SK-N-SH (cell line): ENCODE measurements around the gene AXIN2. TPM values are rescaled to one million over a fixed set of nuclear protein-coding genes. Genes with fewer than 3 reads are reported as not detected.

Source experiments
- CTCF ChIA-PET: fragments of 300-600, 350-600 bp; formaldehyde crosslinking; extraction: SDS; loops from one replicate; lab custom pipeline; 2021; lab: Yijun Ruan, JAX
- POLR2A ChIA-PET: fragments of 350-600 bp; sonication (Branson Sonifier 250); formaldehyde crosslinking; extraction: SDS; loops from one replicate; lab custom pipeline; 2020; ENCODE audit warnings: antibody characterized with exemption, inconsistent platforms; lab: Yijun Ruan, JAX
- DNase-seq: peaks from one replicate; pipeline ENCODE4 v3.0.0; 2012
- H2AFZ ChIP-seq: fragments of 200-600 bp; sonication (generic); 2 replicates; pipeline ENCODE4 v1.8.1; 2016; ENCODE audit warnings: antibody characterized with exemption, mild to moderate bottlenecking, low read depth
- H3F3A ChIP-seq: fragments of 200-600 bp; sonication (generic); replicated peaks from 2 replicates; pipeline ENCODE3; 2016; ENCODE audit warnings: antibody characterized with exemption, mild to moderate bottlenecking; ENCODE audit not compliant: insufficient read depth
- H3K27ac ChIP-seq, 2 experiments: fragments of 200-500 bp in 1 of 2; fragments of 200-600 bp in 1 of 2; sonication (Bioruptor generic) in 1 of 2; sonication (generic), shearing (Covaris generic) in 1 of 2; 2 replicates each; pipeline versions ENCODE4 v1.5.1 to v1.6.1; 2014 to 2016; ENCODE audit warnings: low read depth in 2 of 2, inconsistent platforms in 1 of 2, low read length in 1 of 2, mild to moderate bottlenecking in 1 of 2, mixed read lengths in 1 of 2
- H3K27me3 ChIP-seq: fragments of 200-600 bp; sonication (generic), shearing (Covaris generic); 2 replicates; pipeline ENCODE4 v1.6.1; 2016; ENCODE audit warnings: mixed run types; ENCODE audit not compliant: insufficient read depth
- H3K36me3 ChIP-seq, 2 experiments: fragments of 200-500 bp in 1 of 2; fragments of 200-600 bp in 1 of 2; sonication (Bioruptor generic) in 1 of 2; sonication (generic) in 1 of 2; replicated peaks in 1 of 2; 2 replicates each; pipeline versions ENCODE3 to v1.5.1; 2014 to 2016; ENCODE audit warnings: low read length in 1 of 2, mild to moderate bottlenecking in 1 of 2; ENCODE audit not compliant: insufficient read depth in 2 of 2, control insufficient read depth in 1 of 2
- H3K4me1 ChIP-seq, 2 experiments: fragments of 200-500 bp in 1 of 2; fragments of 200-600 bp in 1 of 2; sonication (Bioruptor generic) in 1 of 2; sonication (generic), shearing (Covaris generic) in 1 of 2; 2 replicates each; pipeline versions ENCODE4 v1.5.1 to v1.6.1; 2014 to 2016; ENCODE audit warnings: low read depth in 1 of 2, low read length in 1 of 2, mixed run types in 1 of 2; ENCODE audit not compliant: insufficient read depth in 2 of 2, control insufficient read depth in 1 of 2
- H3K4me2 ChIP-seq: fragments of 200-600 bp; sonication (generic), shearing (Covaris generic); 2 replicates; pipeline ENCODE4 v1.6.1; 2017; ENCODE audit warnings: mixed run types
- H3K4me3 ChIP-seq, 2 experiments: fragments of 200-500 bp in 1 of 2; fragments of 200-600 bp in 1 of 2; sonication (Bioruptor generic) in 1 of 2; sonication (generic), shearing (Covaris generic) in 1 of 2; 2 replicates each; pipeline versions ENCODE4 v1.5.1 to v1.8.1; 2014 to 2016; ENCODE audit warnings: low read depth in 2 of 2, inconsistent platforms in 1 of 2, low read length in 1 of 2, mild to moderate bottlenecking in 1 of 2, mixed read lengths in 1 of 2, moderate library complexity in 1 of 2
- H3K79me2 ChIP-seq: fragments of 200-600 bp; sonication (generic); 2 replicates; pipeline ENCODE4 v1.8.1; 2017; ENCODE audit warnings: mild to moderate bottlenecking; ENCODE audit not compliant: insufficient read depth
- H3K9ac ChIP-seq: fragments of 200-600 bp; sonication (generic); 2 replicates; pipeline ENCODE4 v1.6.1; 2017; ENCODE audit warnings: mixed run types
- H3K9me2 ChIP-seq: fragments of 200-600 bp; sonication (generic); 2 replicates; pipeline ENCODE4 v1.6.1; 2017; ENCODE audit warnings: mixed run types
- H3K9me3 ChIP-seq: fragments of 200-600 bp; sonication (generic); 2 replicates; pipeline ENCODE4 v1.6.1; 2017; ENCODE audit warnings: mixed run types, mild to moderate bottlenecking, moderate library complexity
- H4K20me1 ChIP-seq: fragments of 200-600 bp; sonication (generic); 2 replicates; pipeline ENCODE4 v1.6.1; 2017; ENCODE audit warnings: mild to moderate bottlenecking, mixed run types; ENCODE audit not compliant: insufficient read depth
- CHD2 ChIP-seq: fragments of 150-350 bp; IDR thresholded peaks from 2 replicates; pipeline ENCODE4 v1.6.1; 2018; ENCODE audit warnings: low read length; ENCODE audit not compliant: partially characterized antibody
- MEF2A ChIP-seq: IDR thresholded peaks from 2 replicates; pipeline ENCODE4 v1.4.0; 2012; ENCODE audit warnings: low read depth, borderline replicate concordance
- MXI1 ChIP-seq: IDR thresholded peaks from 2 replicates; pipeline ENCODE4 v1.6.1; 2012; ENCODE audit warnings: mild to moderate bottlenecking, low read depth, low read length, improper control_type of control experiment
- RAD21 ChIP-seq: IDR thresholded peaks from 2 replicates; pipeline ENCODE4 v1.6.1; 2012; ENCODE audit warnings: mild to moderate bottlenecking, low read length
- RCOR1 ChIP-seq: fragments of 150-350 bp; IDR thresholded peaks from 2 replicates; pipeline ENCODE4 v1.6.1; 2017; ENCODE audit warnings: antibody characterized with exemption, low read length
- RXRA ChIP-seq: IDR thresholded peaks from 2 replicates; pipeline ENCODE4 v1.4.0; 2012; ENCODE audit warnings: low read depth, mild to moderate bottlenecking, borderline replicate concordance
- WGBS: methylation state at CpG from one replicate; pipeline ENCODE4 v1.1.6; 2017; ENCODE audit warnings: low lambda C conversion rate; 5-methylcytosine and 5-hydroxymethylcytosine counted together
- polyA plus RNA-seq, 3 experiments: library from polyadenylated mRNA; depleted of rRNA; stranded (reverse); fragments of >200 nt; gene quantifications; 2 replicates each; pipeline ENCODE4 v1.2.3, GENCODE V29; 2012
- TF ChIP-seq, protein P1 (sequence below): fragments of 200-600 bp; sonication (generic); IDR thresholded peaks from 2 replicates; pipeline ENCODE4 v1.6.1; 2017; ENCODE audit warnings: antibody characterized with exemption, mild to moderate bottlenecking, moderate library complexity

AXIN2 gene
- polyA plus RNA-seq, 1 of the 3 experiments (the other 2 are of a cell fraction) = 8.3 TPM

DNA sequence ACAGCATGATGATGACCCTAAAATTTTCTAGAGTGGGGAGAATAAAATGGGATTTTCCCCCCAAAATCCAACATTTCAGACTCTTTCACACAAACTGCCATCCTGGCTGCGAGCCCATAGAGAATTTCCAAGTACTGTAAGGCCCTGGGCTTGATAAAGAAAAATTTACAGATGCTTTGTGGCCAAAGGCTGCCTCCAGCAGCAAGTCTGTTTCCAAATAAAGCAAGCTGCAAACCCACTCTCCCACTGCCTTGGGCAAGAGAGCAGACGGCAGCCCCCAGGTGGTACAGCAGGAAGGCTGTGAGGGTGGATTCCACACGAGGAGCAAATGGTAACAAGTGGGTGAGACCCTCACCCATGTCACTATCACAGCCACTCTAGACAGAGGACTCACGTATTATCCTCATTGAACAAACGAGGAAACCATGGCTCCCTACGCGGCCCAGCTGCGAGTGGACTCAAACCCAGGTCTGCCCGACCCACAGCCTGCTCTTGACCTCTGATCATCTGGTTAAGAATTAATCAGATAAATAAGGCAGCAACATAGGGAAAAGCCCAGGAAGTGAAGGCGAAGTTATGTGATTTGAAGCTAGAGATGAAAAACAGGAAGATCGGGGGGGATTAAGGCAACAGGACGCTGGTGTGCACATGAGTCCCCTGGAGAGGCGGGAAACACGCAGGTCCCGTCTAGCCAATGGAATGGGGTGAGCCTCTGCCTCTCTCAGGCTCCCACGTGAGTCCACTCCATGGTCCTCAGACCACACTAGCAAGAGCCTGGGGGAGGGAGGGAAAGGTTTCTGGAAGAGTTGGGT, 37.4 kb downstream of the AXIN2 start:
- 77% methylated on average over 16 of the region's 16 CpGs for WGBS
- Histone ChIP-seq H3K9ac (no peak overlapping the region), H3K4me3 (no peak overlapping the region), H4K20me1 (no peaks in the 10 kb centered on the region), H3K79me2 (no peaks in the 10 kb centered on the region), H3K36me3 (peaks cover 6 to 13% of the 10 kb centered on the region in 2 experiments), H3K9me2 (no peaks in the 10 kb centered on the region), H3K4me1 (peaks cover 0 to 6% of the 10 kb centered on the region in 2 experiments; a peak in 1 of 4 replicates), H3K9me3 (no peaks in the 10 kb centered on the region), H2AFZ (no peak overlapping the region), H3K4me2 (no peak overlapping the region), H3K27me3 (no peaks in the 10 kb centered on the region), H3K27ac (no peak overlapping the region), H3F3A (no peaks in the 10 kb centered on the region)
- POLR2A ChIA-PET = no interaction called here
- DNase-seq = no peak
- TF ChIP-seq CHD2 = no peak
- CTCF ChIA-PET = interaction anchor here (1.1 kb wide), 1 partner anchor 37 kb away, joined by 3 read pairs; no protein-coding TSS in a partner anchor

DNA sequence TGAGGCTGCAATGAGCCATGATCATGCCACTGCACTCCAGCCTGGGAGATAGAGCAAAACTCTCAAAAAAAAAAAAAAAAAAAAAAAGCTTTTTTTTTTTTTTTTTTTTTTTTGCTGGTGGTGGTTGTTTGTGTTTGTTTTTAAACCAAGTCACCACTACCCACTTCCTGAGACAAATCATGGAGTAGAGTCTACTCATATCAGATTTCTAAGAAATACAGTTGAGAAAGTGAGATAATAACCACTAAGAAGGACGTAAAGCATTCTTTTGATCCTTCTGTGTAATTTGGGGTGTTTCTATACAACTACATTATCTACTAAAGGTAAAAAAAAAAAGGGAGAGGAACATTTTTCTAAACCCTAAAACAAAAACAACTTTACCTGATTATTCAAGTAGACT, 38.0 kb downstream of the AXIN2 start:
- Histone ChIP-seq H3K36me3 (peaks cover 0 to 6% of the 10 kb centered on the region in 2 experiments), H3K9ac (no peak overlapping the region), H3K9me2 (no peaks in the 10 kb centered on the region), H3K27me3 (no peaks in the 10 kb centered on the region), H3K27ac (no peak overlapping the region), H2AFZ (no peak overlapping the region), H3K4me2 (no peak overlapping the region), H3K9me3 (no peaks in the 10 kb centered on the region), H3K4me1 (peaks cover 0 to 6% of the 10 kb centered on the region in 2 experiments; a peak in 1 of 4 replicates), H3K79me2 (no peaks in the 10 kb centered on the region), H3F3A (no peaks in the 10 kb centered on the region), H3K4me3 (no peak overlapping the region), H4K20me1 (no peaks in the 10 kb centered on the region)
- CTCF ChIA-PET = no interaction called here
- no peak for DNase-seq
- WGBS = 81% methylated on average over 1 of the region's 1 CpG
- POLR2A ChIA-PET = no interaction called here
- no peak for TF ChIP-seq RXRA
- TF ChIP-seq MXI1 = no peak
- TF ChIP-seq RCOR1 = no peak
- TF ChIP-seq MEF2A = no peak
- TF ChIP-seq, protein P1, sequence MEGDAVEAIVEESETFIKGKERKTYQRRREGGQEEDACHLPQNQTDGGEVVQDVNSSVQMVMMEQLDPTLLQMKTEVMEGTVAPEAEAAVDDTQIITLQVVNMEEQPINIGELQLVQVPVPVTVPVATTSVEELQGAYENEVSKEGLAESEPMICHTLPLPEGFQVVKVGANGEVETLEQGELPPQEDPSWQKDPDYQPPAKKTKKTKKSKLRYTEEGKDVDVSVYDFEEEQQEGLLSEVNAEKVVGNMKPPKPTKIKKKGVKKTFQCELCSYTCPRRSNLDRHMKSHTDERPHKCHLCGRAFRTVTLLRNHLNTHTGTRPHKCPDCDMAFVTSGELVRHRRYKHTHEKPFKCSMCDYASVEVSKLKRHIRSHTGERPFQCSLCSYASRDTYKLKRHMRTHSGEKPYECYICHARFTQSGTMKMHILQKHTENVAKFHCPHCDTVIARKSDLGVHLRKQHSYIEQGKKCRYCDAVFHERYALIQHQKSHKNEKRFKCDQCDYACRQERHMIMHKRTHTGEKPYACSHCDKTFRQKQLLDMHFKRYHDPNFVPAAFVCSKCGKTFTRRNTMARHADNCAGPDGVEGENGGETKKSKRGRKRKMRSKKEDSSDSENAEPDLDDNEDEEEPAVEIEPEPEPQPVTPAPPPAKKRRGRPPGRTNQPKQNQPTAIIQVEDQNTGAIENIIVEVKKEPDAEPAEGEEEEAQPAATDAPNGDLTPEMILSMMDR = no peak

DNA sequence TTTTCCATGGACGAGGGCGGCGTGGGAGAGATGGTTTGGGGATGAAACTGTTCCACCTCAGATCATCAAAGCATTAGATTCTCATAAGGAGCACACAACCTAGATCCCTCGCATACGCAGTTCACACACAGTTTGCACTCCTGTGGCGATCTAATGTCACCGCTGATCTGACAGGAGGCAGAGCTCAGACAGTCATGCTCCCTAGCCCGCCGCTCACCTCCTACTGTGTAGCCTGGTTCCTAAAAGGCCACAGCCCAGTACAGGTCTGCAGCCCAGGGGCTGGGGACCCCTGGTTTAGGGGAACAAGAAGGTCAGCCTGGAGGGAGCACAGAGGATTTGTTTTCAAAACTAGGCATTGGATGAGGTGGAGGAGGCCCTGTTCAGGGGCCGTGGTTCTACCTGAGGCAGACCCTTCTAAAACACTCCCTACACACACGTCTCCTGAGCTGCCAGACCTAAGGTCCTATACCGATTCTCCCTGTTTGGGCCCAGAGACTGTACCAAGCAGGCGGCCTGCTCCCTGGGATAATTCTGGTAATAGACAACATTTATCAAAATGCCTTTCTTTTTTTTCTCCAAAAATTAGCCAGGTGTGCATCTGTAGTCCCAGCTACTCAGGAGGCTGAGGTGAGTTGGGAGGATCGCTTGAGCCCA, 38.6 kb downstream of the AXIN2 start:
- TF ChIP-seq RAD21 = no peak
- no peaks in the 10 kb centered on the region for H4K20me1 ChIP-seq
- peaks cover 0 to under 1% of the 10 kb centered on the region in 2 experiments for H3K36me3 ChIP-seq
- DNase-seq = no peak
- no peak overlapping the region for H3K4me3 ChIP-seq
- WGBS = 86% methylated on average over 14 of the region's 14 CpGs
- H3K9ac ChIP-seq = no peak overlapping the region
- no peaks in the 10 kb centered on the region for H3K9me2 ChIP-seq
- ChIA-PET CTCF (no interaction called here), POLR2A (no interaction called here)
- H3K4me1 ChIP-seq = peaks cover 0 to 6% of the 10 kb centered on the region in 2 experiments; a peak in 1 of 4 replicates
- no peaks in the 10 kb centered on the region for H3K27me3 ChIP-seq
- H3K27ac ChIP-seq = no peak overlapping the region
- H3K79me2 ChIP-seq = no peaks in the 10 kb centered on the region
- no peak overlapping the region for H2AFZ ChIP-seq
- no peaks in the 10 kb centered on the region for H3K9me3 ChIP-seq
- no peaks in the 10 kb centered on the region for H3F3A ChIP-seq
- no peak overlapping the region for H3K4me2 ChIP-seq
